ENCODE results near the gene PTAFR. TPM values are rescaled to one million over a fixed set of nuclear protein-coding genes. Genes with fewer than 3 reads are reported as not detected.

PTAFR gene
- total and polyA plus RNA-seq, 9 donors, result 0.72 to 7.2 (median 1.5) TPM

DNA sequence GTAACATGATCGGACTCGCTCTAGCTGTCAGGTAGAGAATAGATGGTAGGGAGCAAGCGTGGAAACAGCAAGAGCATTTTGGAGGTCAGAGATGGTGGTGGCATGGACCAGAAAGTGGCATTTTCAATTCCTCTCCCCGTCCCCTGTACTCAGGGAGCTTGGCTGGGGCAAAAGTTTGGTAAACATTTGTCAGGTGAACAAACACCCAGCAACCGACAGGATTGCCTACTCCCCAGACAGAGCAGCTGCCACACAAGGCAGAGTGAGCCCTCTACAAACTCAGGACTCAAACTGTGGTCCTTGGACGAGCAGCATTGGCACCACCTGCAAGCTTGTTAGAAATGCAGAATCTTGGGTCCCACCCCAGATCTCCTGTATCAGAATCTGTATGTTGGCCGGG, 14.3 kb downstream of the PTAFR start:
- no peak for DNase-seq
- peaks cover 5% of the 10 kb centered on the region for H3K4me1 ChIP-seq (ENCODE audit: insufficient read depth)
- no peaks in the 10 kb centered on the region for H3K9me3 ChIP-seq
- 92 to 93% (median 93%) methylated on average over 7 of the region's 7 CpGs for WGBS, 3 donors
- H3K4me3 ChIP-seq, result no peak overlapping the region
- H3K27me3 ChIP-seq, result no peaks in the 10 kb centered on the region
- intact Hi-C loops (cut with DNase I), result no loop called here
- H3K36me3 ChIP-seq, result no peaks in the 10 kb centered on the region
- no peak overlapping the region for H3K27ac ChIP-seq
- TF ChIP-seq EP300 (IDR thresholded peaks at IDR 0.05), result no peak

DNA sequence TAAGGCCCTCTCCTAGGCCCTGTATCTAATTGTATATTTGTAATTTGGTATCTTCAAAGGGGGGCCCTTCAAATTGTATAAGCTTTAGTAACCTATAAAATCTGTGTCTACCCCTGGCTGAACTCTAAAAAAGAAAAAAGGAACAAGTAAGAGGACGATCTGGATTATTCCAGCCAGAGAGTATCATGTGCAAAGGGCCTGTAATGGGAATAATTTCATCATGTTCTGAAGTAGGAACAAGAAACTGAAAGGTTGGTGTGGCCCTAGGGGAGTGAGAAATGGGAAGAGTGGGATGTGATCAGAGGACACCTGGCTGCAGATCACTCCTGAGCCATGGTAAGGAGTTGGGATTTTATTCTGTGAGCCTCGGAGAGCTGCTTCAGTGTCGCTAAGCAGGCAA, 14.7 kb downstream of the PTAFR start:
- TF ChIP-seq POLR2A (IDR thresholded peaks at IDR 0.05) (no peak), EP300 (IDR thresholded peaks at IDR 0.05) (no peak), CTCF (IDR thresholded peaks at IDR 0.05) (no peak)
- no peak overlapping the region for H3K4me3 ChIP-seq
- DNase-seq, result no peak
- no peak overlapping the region for H3K27ac ChIP-seq
- H3K9me3 ChIP-seq, result no peaks in the 10 kb centered on the region
- no peaks in the 10 kb centered on the region for H3K27me3 ChIP-seq
- 92 to 95% (median 94%) methylated on average over 3 of the region's 3 CpGs for WGBS, 3 donors
- H3K36me3 ChIP-seq, result no peaks in the 10 kb centered on the region
- intact Hi-C loops (cut with DNase I), result no loop called here
- peaks cover 5% of the 10 kb centered on the region for H3K4me1 ChIP-seq (ENCODE audit: insufficient read depth)

GRCh38 chr1:28160782-28161266, 15.7 kb downstream of the PTAFR start:
- Histone ChIP-seq H3K36me3 (no peaks in the 10 kb centered on the region), H3K4me3 (no peak overlapping the region), H3K27ac (no peak overlapping the region), H3K27me3 (no peaks in the 10 kb centered on the region), H3K4me1 (ENCODE audit: insufficient read depth) (peaks cover 7% of the 10 kb centered on the region), H3K9me3 (no peaks in the 10 kb centered on the region)
- WGBS, 3 donors, result 34 to 41% (median 38%) methylated on average over 5 of the region's 5 CpGs
- no peak for DNase-seq
- intact Hi-C loops (cut with DNase I), result no loop called here
- TF ChIP-seq CTCF (IDR thresholded peaks at IDR 0.05) (no peak), POLR2A (IDR thresholded peaks at IDR 0.05) (no peak), EP300 (IDR thresholded peaks at IDR 0.05) (no peak)

- Histone ChIP-seq H3K4me1 (ENCODE audit: insufficient read depth) (peaks cover 7% of the 10 kb centered on the region), H3K27ac (no peak overlapping the region), H3K4me3 (no peak overlapping the region), H3K27me3 (no peaks in the 10 kb centered on the region), H3K9me3 (no peaks in the 10 kb centered on the region), H3K36me3 (no peaks in the 10 kb centered on the region)
- WGBS, 3 donors, result 89 to 94% (median 90%) methylated on average over 7 of the region's 7 CpGs
- intact Hi-C loops (cut with DNase I), result no loop called here
- TF ChIP-seq POLR2A (IDR thresholded peaks at IDR 0.05), result no peak
- no peak for DNase-seq
Measured at GRCh38 chr1:28159680-28160079, 16.8 kb downstream of the PTAFR start.

- Histone ChIP-seq H3K4me1 (ENCODE audit: insufficient read depth) (peaks cover 7% of the 10 kb centered on the region), H3K4me3 (no peak overlapping the region), H3K27ac (no peak overlapping the region), H3K36me3 (no peaks in the 10 kb centered on the region), H3K9me3 (no peaks in the 10 kb centered on the region), H3K27me3 (no peaks in the 10 kb centered on the region)
- TF ChIP-seq CTCF (IDR thresholded peaks at IDR 0.05) (no peak), POLR2A (IDR thresholded peaks at IDR 0.05) (no peak), EP300 (IDR thresholded peaks at IDR 0.05) (no peak)
- no peak for DNase-seq
- WGBS, 3 donors, result 92 to 98% (median 93%) methylated on average over 4 of the region's 4 CpGs
- intact Hi-C loops (cut with DNase I), result no loop called here
Measured at GRCh38 chr1:28159243-28159642, 17.2 kb downstream of the PTAFR start.

Data from ovary (tissue), 9 donors.